ENCODE data around the gene THSD7B. TPM values are rescaled to one million over a fixed set of nuclear protein-coding genes. Genes with fewer than 3 reads are reported as not detected.

THSD7B gene
- total RNA-seq, 1 experiment from 2014 or later: 6.9 TPM

DNA sequence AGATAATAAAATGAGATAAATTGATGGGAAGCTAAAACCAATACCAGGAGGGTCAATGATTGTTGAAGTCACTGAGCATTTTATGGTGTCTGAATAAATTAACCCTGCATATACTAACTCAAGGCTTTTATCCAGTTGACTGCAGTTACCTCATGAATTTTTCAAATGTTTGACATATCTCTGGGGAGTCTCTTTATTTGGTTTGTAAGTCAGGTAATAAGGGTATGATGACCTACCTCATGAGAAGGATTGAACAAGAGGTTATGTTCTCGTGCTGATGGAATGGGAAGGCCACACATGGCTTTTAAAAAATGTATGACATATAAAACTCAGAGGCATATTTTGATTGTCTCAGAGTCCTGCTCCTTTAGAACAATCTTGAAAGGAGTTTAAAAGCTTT, 237.6 kb downstream of the THSD7B start:
- Mint-ChIP-seq H3K9me3 (ENCODE audit: unreplicated experiment) (no peaks in the 10 kb centered on the region), H3K4me1 (ENCODE audit: low read depth, unreplicated experiment) (peaks cover 24% of the 10 kb centered on the region), H3K4me3 (ENCODE audit: unreplicated experiment) (no peak overlapping the region), H3K36me3 (ENCODE audit: insufficient read depth, unreplicated experiment) (no peaks in the 10 kb centered on the region), H3K27me3 (ENCODE audit: insufficient read depth, unreplicated experiment) (no peaks in the 10 kb centered on the region), H3K27ac (ENCODE audit: unreplicated experiment) (peak overlapping the region; percentile 30)
- Histone ChIP-seq H3K9me3 (no peaks in the 10 kb centered on the region), H3K4me3 (ENCODE audit: low read depth, low read length) (no peak overlapping the region), H3K4me1 (peaks cover 17% of the 10 kb centered on the region; the same call in 1 of the 2 replicates), H3K36me3 (ENCODE audit: control insufficient read depth, insufficient read depth, low read length) (no peaks in the 10 kb centered on the region), H3K27me3 (replicated peaks; ENCODE audit: control insufficient read depth, insufficient read depth, low read length) (no peaks in the 10 kb centered on the region)
- intact Hi-C loops (cut with micrococcal nuclease; ENCODE audit: unreplicated experiment): no loop called here
- no peak for DNase-seq
- ChIA-PET POLR2A (no interaction called here), CTCF (no interaction called here)
- TF ChIP-seq CTCF (IDR thresholded peaks at IDR 0.05; ENCODE audit: insufficient read depth in 1 of 2, low read depth in 1 of 2, low read length in 1 of 2, severe bottlenecking in 1 of 2, unreplicated experiment in 1 of 2): no peak
- no TSS peak for BruUV-seq (replicated peaks)

DNA sequence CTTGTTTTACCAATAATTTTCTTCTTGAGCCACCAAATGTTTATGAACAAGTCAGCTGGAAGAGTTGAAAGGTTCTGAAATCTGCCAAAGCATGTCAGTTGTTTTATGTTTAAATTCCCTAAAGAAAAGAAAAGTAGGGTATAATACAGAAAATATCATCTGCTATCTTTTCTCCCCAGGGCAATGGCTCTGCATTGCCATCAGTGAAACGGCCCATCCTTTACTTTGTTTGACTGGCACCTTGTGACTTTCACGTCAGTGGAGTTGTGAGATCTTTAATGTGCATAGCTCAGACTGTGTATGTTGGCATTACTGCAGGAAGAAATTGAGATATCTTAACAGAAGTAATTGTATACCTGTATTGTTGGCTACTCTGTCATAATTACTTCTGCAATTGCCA, 239.9 kb downstream of the THSD7B start:
- H3K36me3 Mint-ChIP-seq (ENCODE audit: insufficient read depth, unreplicated experiment): no peaks in the 10 kb centered on the region
- TF ChIP-seq CTCF (IDR thresholded peaks at IDR 0.05; ENCODE audit: insufficient read depth in 1 of 2, low read depth in 1 of 2, low read length in 1 of 2, severe bottlenecking in 1 of 2, unreplicated experiment in 1 of 2): no peak
- no peaks in the 10 kb centered on the region for H3K9me3 Mint-ChIP-seq (ENCODE audit: unreplicated experiment)
- DNase-seq: no peak
- no peaks in the 10 kb centered on the region for H3K27me3 Mint-ChIP-seq (ENCODE audit: insufficient read depth, unreplicated experiment)
- H3K36me3 ChIP-seq (ENCODE audit: control insufficient read depth, insufficient read depth, low read length): no peaks in the 10 kb centered on the region
- no TSS peak for BruUV-seq (replicated peaks)
- POLR2A ChIA-PET: no interaction called here
- H3K4me1 ChIP-seq: peaks cover 9% of the 10 kb centered on the region; the same call in 1 of the 2 replicates
- H3K4me1 Mint-ChIP-seq (ENCODE audit: low read depth, unreplicated experiment): peaks cover 16% of the 10 kb centered on the region
- H3K9me3 ChIP-seq: no peaks in the 10 kb centered on the region
- H3K27ac Mint-ChIP-seq (ENCODE audit: unreplicated experiment): no peak overlapping the region
- no peak overlapping the region for H3K4me3 ChIP-seq (ENCODE audit: low read depth, low read length)
- no peaks in the 10 kb centered on the region for H3K27me3 ChIP-seq (replicated peaks; ENCODE audit: control insufficient read depth, insufficient read depth, low read length)
- H3K4me3 Mint-ChIP-seq (ENCODE audit: unreplicated experiment): no peak overlapping the region
- CTCF ChIA-PET: no interaction called here
- intact Hi-C loops (cut with micrococcal nuclease; ENCODE audit: unreplicated experiment): no loop called here

DNA sequence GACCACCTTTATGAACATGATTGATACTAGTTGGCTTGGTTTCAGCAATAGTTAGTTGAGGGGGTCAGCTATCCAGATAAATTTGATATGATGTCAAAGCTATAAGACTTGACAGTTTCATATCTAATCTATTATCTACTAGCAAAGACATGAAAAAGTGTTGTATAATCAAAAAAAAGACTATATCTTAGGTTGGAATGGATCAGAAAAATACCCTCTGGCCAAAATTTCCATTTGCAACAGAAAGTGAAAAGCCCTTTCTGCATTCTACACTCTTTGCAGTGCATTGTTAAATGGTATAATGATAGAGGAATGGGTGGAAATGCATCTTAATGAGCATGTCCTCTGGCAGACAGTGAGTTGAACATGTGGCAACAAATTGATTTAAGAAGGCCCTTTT, 242.6 kb downstream of the THSD7B start:
- POLR2A ChIA-PET: no interaction called here
- BruUV-seq (replicated peaks): no TSS peak
- Histone ChIP-seq H3K36me3 (ENCODE audit: control insufficient read depth, insufficient read depth, low read length) (no peaks in the 10 kb centered on the region), H3K4me3 (ENCODE audit: low read depth, low read length) (no peak overlapping the region), H3K9me3 (no peaks in the 10 kb centered on the region), H3K27me3 (replicated peaks; ENCODE audit: control insufficient read depth, insufficient read depth, low read length) (no peaks in the 10 kb centered on the region), H3K4me1 (peaks cover 9% of the 10 kb centered on the region; the same call in 1 of the 2 replicates)
- no peak for DNase-seq
- Mint-ChIP-seq H3K27me3 (ENCODE audit: insufficient read depth, unreplicated experiment) (no peaks in the 10 kb centered on the region), H3K4me1 (ENCODE audit: low read depth, unreplicated experiment) (peaks cover 6% of the 10 kb centered on the region), H3K36me3 (ENCODE audit: insufficient read depth, unreplicated experiment) (no peaks in the 10 kb centered on the region), H3K4me3 (ENCODE audit: unreplicated experiment) (no peak overlapping the region), H3K9me3 (ENCODE audit: unreplicated experiment) (no peaks in the 10 kb centered on the region), H3K27ac (ENCODE audit: unreplicated experiment) (no peak overlapping the region)
- intact Hi-C loops (cut with micrococcal nuclease; ENCODE audit: unreplicated experiment): no loop called here
- TF ChIP-seq CTCF (IDR thresholded peaks at IDR 0.05; ENCODE audit: insufficient read depth in 1 of 2, low read depth in 1 of 2, low read length in 1 of 2, severe bottlenecking in 1 of 2, unreplicated experiment in 1 of 2): no peak
- CTCF ChIA-PET: no interaction called here

Measured in Caco-2 (cell line).